ENCODE measurements around the gene TENM4. TPM values are rescaled to one million over a fixed set of nuclear protein-coding genes. Genes with fewer than 3 reads are reported as not detected.

The TENM4 gene
- polyA plus RNA-seq, 3 donors, result 0.31 to 1.7 TPM; not detected in 1

DNA sequence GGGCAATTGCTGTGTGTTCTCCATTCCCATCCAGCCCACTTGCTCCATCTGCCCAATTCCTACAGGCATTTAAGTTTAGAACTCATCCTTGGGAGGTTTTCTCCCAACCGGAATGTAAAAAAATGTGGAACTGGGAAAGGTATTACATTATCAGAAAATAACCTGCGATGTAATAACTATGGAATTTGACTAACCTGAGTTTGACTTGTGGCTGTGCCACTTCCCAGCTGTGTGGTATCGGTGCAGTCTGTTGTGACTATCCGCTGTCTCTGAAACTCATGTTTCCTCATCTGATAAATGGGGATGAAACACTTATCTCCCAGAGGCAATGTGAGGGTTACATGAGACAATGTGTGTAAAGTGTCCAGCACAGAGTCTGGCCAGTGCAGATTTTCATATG, 77.6 kb downstream of the TENM4 start:
- peaks cover 2 to 6% (median 4%) of the 10 kb centered on the region in 3 donors for H3K27me3 Mint-ChIP-seq (ENCODE audit: low read depth in 3 of 3)
- intact Hi-C loops (cut with micrococcal nuclease), result no loop called here

DNA sequence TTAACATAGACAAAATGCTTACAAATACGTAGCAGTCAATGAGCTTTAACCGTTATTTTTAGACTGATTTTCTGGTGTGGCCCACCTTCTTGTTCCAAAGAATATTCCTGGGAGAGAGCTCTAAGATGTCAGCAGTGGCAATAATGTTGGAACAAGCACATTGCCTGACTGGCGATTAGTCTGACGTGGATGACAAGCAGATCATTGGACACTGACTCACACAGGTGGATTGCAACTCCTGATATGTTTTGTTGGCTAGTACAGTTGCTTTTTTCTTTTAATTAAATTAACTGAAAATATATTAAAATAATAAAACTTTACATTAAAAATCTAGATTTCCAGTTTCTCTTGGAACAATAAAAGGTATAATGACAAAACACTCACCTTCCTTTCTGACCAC, 78.0 kb downstream of the TENM4 start:
- Mint-ChIP-seq H3K9me3 (no peaks in the 10 kb centered on the region), H3K36me3 (no peaks in the 10 kb centered on the region), H3K27ac (no peak overlapping the region), H3K4me1 (no peaks in the 10 kb centered on the region), H3K27me3 (ENCODE audit: low read depth in 3 of 3) (peaks cover 2 to 6% (median 4%) of the 10 kb centered on the region in 3 donors), H3K4me3 (no peak overlapping the region)
- Histone ChIP-seq H3K9me3 (replicated peaks in 1 of 2; ENCODE audit: control insufficient read depth in 1 of 2, insufficient read depth in 1 of 2, low read length in 2 of 2) (no peaks in the 10 kb centered on the region), H3K27ac (ENCODE audit: low read depth in 1 of 2, low read length in 2 of 2) (no peak overlapping the region), H3K79me2 (ENCODE audit: insufficient read depth, low read length) (no peaks in the 10 kb centered on the region), H3K27me3 (ENCODE audit: control insufficient read depth in 2 of 2, insufficient read depth in 2 of 2, low read length in 2 of 2) (peaks cover 3 to 6% of the 10 kb centered on the region in 2 donors), H3K4me1 (ENCODE audit: control insufficient read depth in 1 of 2, insufficient read depth in 2 of 2, low read length in 2 of 2) (no peaks in the 10 kb centered on the region), H3K36me3 (replicated peaks in 1 of 2; ENCODE audit: control insufficient read depth in 1 of 2, insufficient read depth in 2 of 2, low read length in 2 of 2) (no peaks in the 10 kb centered on the region), H2AFZ (ENCODE audit: insufficient read depth, low read depth, low read length, poor library complexity, severe bottlenecking) (no peak overlapping the region), H3K4me2 (replicated peaks; ENCODE audit: extremely low read depth, low read length, poor library complexity, severe bottlenecking) (no peak overlapping the region), H3K4me3 (replicated peaks in 1 of 3; ENCODE audit: low read depth in 2 of 3, low read length in 3 of 3) (no peak overlapping the region), H4K20me1 (ENCODE audit: insufficient read depth, low read length) (no peaks in the 10 kb centered on the region), H3K9ac (ENCODE audit: insufficient read depth, low read length, poor library complexity, severe bottlenecking) (no peak overlapping the region)
- TF ChIP-seq, protein P1, sequence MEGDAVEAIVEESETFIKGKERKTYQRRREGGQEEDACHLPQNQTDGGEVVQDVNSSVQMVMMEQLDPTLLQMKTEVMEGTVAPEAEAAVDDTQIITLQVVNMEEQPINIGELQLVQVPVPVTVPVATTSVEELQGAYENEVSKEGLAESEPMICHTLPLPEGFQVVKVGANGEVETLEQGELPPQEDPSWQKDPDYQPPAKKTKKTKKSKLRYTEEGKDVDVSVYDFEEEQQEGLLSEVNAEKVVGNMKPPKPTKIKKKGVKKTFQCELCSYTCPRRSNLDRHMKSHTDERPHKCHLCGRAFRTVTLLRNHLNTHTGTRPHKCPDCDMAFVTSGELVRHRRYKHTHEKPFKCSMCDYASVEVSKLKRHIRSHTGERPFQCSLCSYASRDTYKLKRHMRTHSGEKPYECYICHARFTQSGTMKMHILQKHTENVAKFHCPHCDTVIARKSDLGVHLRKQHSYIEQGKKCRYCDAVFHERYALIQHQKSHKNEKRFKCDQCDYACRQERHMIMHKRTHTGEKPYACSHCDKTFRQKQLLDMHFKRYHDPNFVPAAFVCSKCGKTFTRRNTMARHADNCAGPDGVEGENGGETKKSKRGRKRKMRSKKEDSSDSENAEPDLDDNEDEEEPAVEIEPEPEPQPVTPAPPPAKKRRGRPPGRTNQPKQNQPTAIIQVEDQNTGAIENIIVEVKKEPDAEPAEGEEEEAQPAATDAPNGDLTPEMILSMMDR (IDR thresholded peaks at IDR 0.05), result no peak
- 100% methylated on average over 3 of the region's 4 CpGs for WGBS (ENCODE audit: insufficient coverage)
- DNase-seq, result no peak
- intact Hi-C loops (cut with micrococcal nuclease), result no loop called here

More for the DNA sequence above, 77.6 kb downstream of the TENM4 start:
- TF ChIP-seq, protein P1 (IDR thresholded peaks at IDR 0.05), result no peak
- H3K27ac Mint-ChIP-seq, result no peak overlapping the region
- Histone ChIP-seq H3K27me3 (ENCODE audit: control insufficient read depth in 2 of 2, insufficient read depth in 2 of 2, low read length in 2 of 2) (peaks cover 3 to 6% of the 10 kb centered on the region in 2 donors), H3K9ac (ENCODE audit: insufficient read depth, low read length, poor library complexity, severe bottlenecking) (no peak overlapping the region), H3K4me1 (ENCODE audit: control insufficient read depth in 1 of 2, insufficient read depth in 2 of 2, low read length in 2 of 2) (no peaks in the 10 kb centered on the region), H3K79me2 (ENCODE audit: insufficient read depth, low read length) (no peaks in the 10 kb centered on the region), H3K4me3 (replicated peaks in 1 of 3; ENCODE audit: low read depth in 2 of 3, low read length in 3 of 3) (no peak overlapping the region), H3K27ac (ENCODE audit: low read depth in 1 of 2, low read length in 2 of 2) (no peak overlapping the region), H3K9me3 (replicated peaks in 1 of 2; ENCODE audit: control insufficient read depth in 1 of 2, insufficient read depth in 1 of 2, low read length in 2 of 2) (no peaks in the 10 kb centered on the region), H4K20me1 (ENCODE audit: insufficient read depth, low read length) (no peaks in the 10 kb centered on the region), H2AFZ (ENCODE audit: insufficient read depth, low read depth, low read length, poor library complexity, severe bottlenecking) (no peak overlapping the region), H3K4me2 (replicated peaks; ENCODE audit: extremely low read depth, low read length, poor library complexity, severe bottlenecking) (no peak overlapping the region), H3K36me3 (replicated peaks in 1 of 2; ENCODE audit: control insufficient read depth in 1 of 2, insufficient read depth in 2 of 2, low read length in 2 of 2) (no peaks in the 10 kb centered on the region)
- WGBS (ENCODE audit: insufficient coverage), result 100% methylated on average over 2 of the region's 4 CpGs
- no peak for DNase-seq
- no peaks in the 10 kb centered on the region for H3K4me1 Mint-ChIP-seq
- no peaks in the 10 kb centered on the region for H3K36me3 Mint-ChIP-seq
- H3K4me3 Mint-ChIP-seq, result no peak overlapping the region
- no peaks in the 10 kb centered on the region for H3K9me3 Mint-ChIP-seq

All from CD14-positive monocyte (primary cell).